CD14-positive monocyte (primary cell): ENCODE results near the gene CLPSL2. TPM values are rescaled to one million over a fixed set of nuclear protein-coding genes. Genes with fewer than 3 reads are reported as not detected.

Experiments
- DNase-seq, 3 donors: peaks; one replicate each; pipeline ENCODE4 v3.0.0-alpha.2; 2011 to 2022
- H2AFZ ChIP-seq: 2 replicates; pipeline ENCODE4 v1.6.0; 2012; ENCODE audit warnings: mild to moderate bottlenecking, low read depth, low read length, inconsistent platforms; ENCODE audit not compliant: insufficient read depth, poor library complexity, severe bottlenecking
- H3K27ac ChIP-seq, 2 donors: 1 replicate in 1 of 2; 2 replicates in 1 of 2; pipeline ENCODE4 v1.5.1; 2012 to 2013; ENCODE audit warnings: low read length in 2 of 2, control low read depth in 1 of 2, inconsistent platforms in 1 of 2, low read depth in 1 of 2, mild to moderate bottlenecking in 1 of 2
- H3K27me3 ChIP-seq, 2 donors: one replicate each; pipeline versions ENCODE4 v1.6.0 to v1.6.1; 2011 to 2013; ENCODE audit warnings: low read length in 2 of 2; ENCODE audit not compliant: control insufficient read depth in 2 of 2, insufficient read depth in 2 of 2
- H3K36me3 ChIP-seq, 2 donors: replicated peaks in 1 of 2; 1 replicate in 1 of 2; 2 replicates in 1 of 2; pipeline versions ENCODE4 v1.5.1 to v1.6.1; 2012 to 2013; ENCODE audit warnings: low read length in 2 of 2, control low read depth in 1 of 2, inconsistent platforms in 1 of 2, mild to moderate bottlenecking in 1 of 2; ENCODE audit not compliant: insufficient read depth in 2 of 2, control insufficient read depth in 1 of 2
- H3K4me1 ChIP-seq, 2 donors: 1 replicate in 1 of 2; 2 replicates in 1 of 2; pipeline versions ENCODE4 v1.5.1 to v1.6.1; 2012 to 2013; ENCODE audit warnings: low read length in 2 of 2, control low read depth in 1 of 2, inconsistent platforms in 1 of 2, mild to moderate bottlenecking in 1 of 2, moderate library complexity in 1 of 2; ENCODE audit not compliant: insufficient read depth in 2 of 2, control insufficient read depth in 1 of 2
- H3K4me2 ChIP-seq: replicated peaks from 2 replicates; pipeline ENCODE3; 2012; ENCODE audit warnings: low read length, moderate library complexity, mild to moderate bottlenecking; ENCODE audit not compliant: poor library complexity, severe bottlenecking; ENCODE audit errors: extremely low read depth
- H3K4me3 ChIP-seq, 3 experiments: fragments of 200-600 bp in 1 of 3; sonication (generic) in 1 of 3; replicated peaks in 1 of 3; 1 replicate in 2 of 3; 2 replicates in 1 of 3; pipeline ENCODE4 v1.5.1; 2011 to 2013; ENCODE audit warnings: low read length in 3 of 3, mild to moderate bottlenecking in 3 of 3, control low read depth in 2 of 3, low read depth in 2 of 3, inconsistent platforms in 1 of 3, moderate library complexity in 1 of 3
- H3K79me2 ChIP-seq: 2 replicates; pipeline ENCODE4 v1.6.0; 2012; ENCODE audit warnings: mild to moderate bottlenecking, control low read depth, inconsistent platforms, low read length, moderate library complexity; ENCODE audit not compliant: insufficient read depth
- H3K9ac ChIP-seq: 2 replicates; pipeline ENCODE4 v1.6.0; 2017; ENCODE audit warnings: low read length, mild to moderate bottlenecking; ENCODE audit not compliant: insufficient read depth, poor library complexity, severe bottlenecking
- H3K9me3 ChIP-seq, 2 donors: replicated peaks in 1 of 2; 1 replicate in 1 of 2; 2 replicates in 1 of 2; pipeline versions ENCODE4 v1.5.1 to v1.6.1; 2012 to 2013; ENCODE audit warnings: low read length in 2 of 2, control low read depth in 1 of 2; ENCODE audit not compliant: control insufficient read depth in 1 of 2, insufficient read depth in 1 of 2
- H4K20me1 ChIP-seq: 2 replicates; pipeline ENCODE4 v1.6.0; 2012; ENCODE audit warnings: mild to moderate bottlenecking, low read length, control low read depth, moderate library complexity; ENCODE audit not compliant: insufficient read depth
- H3K27ac Mint-ChIP-seq, 7 donors: one replicate each; pipeline ENCODE4 v1.8.0; 2020; ENCODE audit warnings: mild to moderate bottlenecking in 7 of 7, mixed read lengths in 7 of 7, moderate library complexity in 6 of 7, inconsistent platforms in 2 of 7
- H3K27me3 Mint-ChIP-seq, 3 donors: one replicate each; pipeline ENCODE4 v1.8.0; 2021 to 2022; ENCODE audit warnings: low read depth in 3 of 3, mild to moderate bottlenecking in 3 of 3, mixed read lengths in 3 of 3, moderate library complexity in 3 of 3, inconsistent platforms in 1 of 3
- H3K36me3 Mint-ChIP-seq, 2 donors: one replicate each; pipeline ENCODE4 v1.8.0; 2020; ENCODE audit warnings: mixed read lengths in 2 of 2, inconsistent platforms in 1 of 2, mild to moderate bottlenecking in 1 of 2
- H3K4me1 Mint-ChIP-seq: one replicate; pipeline ENCODE4 v1.8.0; 2020; ENCODE audit warnings: mild to moderate bottlenecking, mixed read lengths
- H3K4me3 Mint-ChIP-seq, 2 donors: one replicate each; pipeline ENCODE4 v1.8.0; 2020; ENCODE audit warnings: mild to moderate bottlenecking in 2 of 2, mixed read lengths in 2 of 2, moderate library complexity in 1 of 2
- H3K9me3 Mint-ChIP-seq, 7 donors: one replicate each; pipeline ENCODE4 v1.8.0; 2020 to 2022; ENCODE audit warnings: mixed read lengths in 7 of 7, mild to moderate bottlenecking in 6 of 7, moderate library complexity in 6 of 7, inconsistent platforms in 2 of 7
- WGBS: methylation state at CpG from one replicate; pipeline ENCODE4 v1.1.5; 2013; ENCODE audit warnings: missing lambda C conversion rate; ENCODE audit not compliant: insufficient coverage; 5-methylcytosine and 5-hydroxymethylcytosine counted together
- intact Hi-C, 2 donors: fragments of 100-400 bp; cut with micrococcal nuclease; formaldehyde crosslinking; loops; one replicate each; pipeline versions ENCODE4 v1.15.0 to v1.15.1; 2023
- polyA plus RNA-seq, 3 donors: library from polyadenylated mRNA; depleted of rRNA in 1 of 3; unstranded in 2 of 3; stranded (reverse) in 1 of 3; fragments of 300-500 nt in 2 of 3; fragments of >200 nt in 1 of 3; fragmentation: Illumina TruSeq in 2 of 3; gene quantifications; 1 replicate in 2 of 3; 2 replicates in 1 of 3; pipeline ENCODE4 v1.2.3, GENCODE V29; 2012 to 2021
- TF ChIP-seq, protein P1 (sequence below): fragments of 200-600 bp; IDR thresholded peaks from one replicate; pipeline ENCODE4 v1.8.0; 2022; ENCODE audit warnings: antibody characterized with exemption, mild to moderate bottlenecking

Gene CLPSL2
- polyA plus RNA-seq, 3 donors = not detected

DNA sequence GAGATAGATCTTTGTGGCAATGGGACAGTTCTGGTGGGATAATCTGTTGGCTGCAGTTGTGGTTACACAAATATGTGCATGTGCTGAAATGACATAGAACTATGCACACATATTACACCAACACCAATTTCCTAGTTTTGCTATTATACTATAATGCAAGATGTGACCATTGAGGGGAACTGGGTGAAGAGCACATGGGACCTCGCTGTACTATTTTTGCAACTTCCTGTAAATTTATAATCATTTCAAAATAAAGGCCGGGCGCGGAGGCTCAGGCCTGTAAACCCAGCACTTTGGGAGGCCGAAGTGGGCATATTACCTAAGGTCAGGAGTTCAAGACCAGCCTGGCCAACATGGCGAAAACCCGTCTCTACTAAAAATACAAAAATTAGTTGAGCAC, 30.9 kb upstream of the CLPSL2 start:
- Histone ChIP-seq H3K4me2 (no peak overlapping the region), H3K4me1 (peaks cover 0 to 2% of the 10 kb centered on the region in 2 donors), H3K79me2 (no peaks in the 10 kb centered on the region), H3K9ac (no peak overlapping the region), H3K9me3 (peaks cover 10 to 11% of the 10 kb centered on the region in 2 donors), H2AFZ (no peak overlapping the region), H3K36me3 (no peaks in the 10 kb centered on the region), H3K27ac (no peak overlapping the region), H3K4me3 (no peak overlapping the region), H3K27me3 (no peaks in the 10 kb centered on the region), H4K20me1 (no peaks in the 10 kb centered on the region)
- Mint-ChIP-seq H3K27me3 (peaks cover 0 to 2% (median 0%) of the 10 kb centered on the region in 3 donors), H3K4me1 (peaks cover 8% of the 10 kb centered on the region), H3K4me3 (no peak overlapping the region), H3K27ac (peak overlapping the region in 4 of 7 donors; percentile 7 to 80 (median 42)), H3K36me3 (peaks cover 0 to 2% of the 10 kb centered on the region in 2 donors), H3K9me3 (peaks cover 7 to 29% (median 18%) of the 10 kb centered on the region in 7 donors)
- WGBS = no CpG with 5 or more reads among the region's 7 CpGs
- intact Hi-C loops = no loop called here
- TF ChIP-seq, protein P1, sequence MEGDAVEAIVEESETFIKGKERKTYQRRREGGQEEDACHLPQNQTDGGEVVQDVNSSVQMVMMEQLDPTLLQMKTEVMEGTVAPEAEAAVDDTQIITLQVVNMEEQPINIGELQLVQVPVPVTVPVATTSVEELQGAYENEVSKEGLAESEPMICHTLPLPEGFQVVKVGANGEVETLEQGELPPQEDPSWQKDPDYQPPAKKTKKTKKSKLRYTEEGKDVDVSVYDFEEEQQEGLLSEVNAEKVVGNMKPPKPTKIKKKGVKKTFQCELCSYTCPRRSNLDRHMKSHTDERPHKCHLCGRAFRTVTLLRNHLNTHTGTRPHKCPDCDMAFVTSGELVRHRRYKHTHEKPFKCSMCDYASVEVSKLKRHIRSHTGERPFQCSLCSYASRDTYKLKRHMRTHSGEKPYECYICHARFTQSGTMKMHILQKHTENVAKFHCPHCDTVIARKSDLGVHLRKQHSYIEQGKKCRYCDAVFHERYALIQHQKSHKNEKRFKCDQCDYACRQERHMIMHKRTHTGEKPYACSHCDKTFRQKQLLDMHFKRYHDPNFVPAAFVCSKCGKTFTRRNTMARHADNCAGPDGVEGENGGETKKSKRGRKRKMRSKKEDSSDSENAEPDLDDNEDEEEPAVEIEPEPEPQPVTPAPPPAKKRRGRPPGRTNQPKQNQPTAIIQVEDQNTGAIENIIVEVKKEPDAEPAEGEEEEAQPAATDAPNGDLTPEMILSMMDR = no peak
- peak in 1 of 3 donors; percentile 18 for DNase-seq

DNA sequence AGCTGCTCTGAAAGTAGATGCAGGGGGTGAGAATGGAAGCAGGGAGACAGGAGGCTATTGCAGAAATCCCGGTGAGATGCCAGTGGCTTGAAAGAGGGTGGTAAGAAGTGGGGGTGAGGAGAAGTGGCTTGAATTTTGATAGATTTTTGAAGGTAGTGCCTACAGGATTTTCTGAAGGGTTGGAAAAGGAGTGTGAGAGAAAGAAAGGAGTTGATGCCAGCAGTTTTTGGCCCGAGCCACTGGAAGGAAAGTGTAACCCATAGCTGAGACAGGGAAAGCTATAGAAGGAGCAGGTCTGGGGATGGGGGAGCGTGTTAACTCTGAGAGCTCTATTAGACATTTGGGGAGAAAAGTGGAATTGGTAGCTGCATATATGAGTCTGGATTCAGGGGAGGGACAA, 29.9 kb upstream of the CLPSL2 start:
- no peaks in the 10 kb centered on the region for H4K20me1 ChIP-seq
- Mint-ChIP-seq H3K36me3 (peaks cover 0 to 2% of the 10 kb centered on the region in 2 donors), H3K27ac (no peak overlapping the region), H3K27me3 (peaks cover 0 to 2% (median 0%) of the 10 kb centered on the region in 3 donors), H3K4me3 (no peak overlapping the region), H3K4me1 (peaks cover 6% of the 10 kb centered on the region), H3K9me3 (peaks cover 7 to 29% (median 18%) of the 10 kb centered on the region in 7 donors)
- H3K9ac ChIP-seq = no peak overlapping the region
- TF ChIP-seq, protein P1 = no peak
- intact Hi-C loops = no loop called here
- no peak overlapping the region for H3K27ac ChIP-seq
- peaks cover 10 to 11% of the 10 kb centered on the region in 2 donors for H3K9me3 ChIP-seq
- no peak overlapping the region for H3K4me3 ChIP-seq
- no peaks in the 10 kb centered on the region for H3K27me3 ChIP-seq
- DNase-seq = no peak
- H3K4me1 ChIP-seq = peaks cover 0 to 2% of the 10 kb centered on the region in 2 donors
- H3K4me2 ChIP-seq = no peak overlapping the region
- H3K79me2 ChIP-seq = no peaks in the 10 kb centered on the region
- peak overlapping the region; percentile 11 for H2AFZ ChIP-seq
- no peaks in the 10 kb centered on the region for H3K36me3 ChIP-seq
- WGBS = 97% methylated on average over 3 of the region's 3 CpGs
